Measurements from ENCODE around the gene C1orf94.

- TF ChIP-seq MXI1 (conservative IDR thresholded peaks at IDR 0.05; ENCODE audit: poor library complexity, severe bottlenecking) (no peak), CTCF (IDR thresholded peaks at IDR 0.05; ENCODE audit: poor library complexity, severe bottlenecking) (no peak), EZH2 (IDR thresholded peaks at IDR 0.05; ENCODE audit: borderline replicate concordance, insufficient read depth, low read length, poor library complexity, severe bottlenecking) (no peak), SMC3 (conservative IDR thresholded peaks at IDR 0.05; ENCODE audit: poor library complexity) (no peak), EP300 (conservative IDR thresholded peaks at IDR 0.05; ENCODE audit: poor library complexity, severe bottlenecking) (no peak), REST (IDR thresholded peaks at IDR 0.05; ENCODE audit: borderline replicate concordance) (no peak)
Observed at GRCh38 chr1:34263406-34263805, 86.7 kb downstream of the C1orf94 start.

Measured in neural cell (in vitro differentiated cells).